PC-3 (cell line): ENCODE measurements around the gene BAIAP2.

Experiments used
- EZH2 ChIP-seq: fragments of 300-600 bp; sonication (generic); IDR thresholded peaks from one replicate; pipeline ENCODE4 v1.6.1; 2017; ENCODE audit warnings: antibody characterized with exemption, mild to moderate bottlenecking, low read length; ENCODE audit not compliant: unreplicated experiment
- TF ChIP-seq, protein P1 (sequence below): fragments of 300-600 bp; sonication (generic); conservative IDR thresholded peaks from 2 replicates; pipeline ENCODE4 v1.5.1; 2017; ENCODE audit warnings: antibody characterized with exemption, low read depth, mild to moderate bottlenecking, low read length

DNA sequence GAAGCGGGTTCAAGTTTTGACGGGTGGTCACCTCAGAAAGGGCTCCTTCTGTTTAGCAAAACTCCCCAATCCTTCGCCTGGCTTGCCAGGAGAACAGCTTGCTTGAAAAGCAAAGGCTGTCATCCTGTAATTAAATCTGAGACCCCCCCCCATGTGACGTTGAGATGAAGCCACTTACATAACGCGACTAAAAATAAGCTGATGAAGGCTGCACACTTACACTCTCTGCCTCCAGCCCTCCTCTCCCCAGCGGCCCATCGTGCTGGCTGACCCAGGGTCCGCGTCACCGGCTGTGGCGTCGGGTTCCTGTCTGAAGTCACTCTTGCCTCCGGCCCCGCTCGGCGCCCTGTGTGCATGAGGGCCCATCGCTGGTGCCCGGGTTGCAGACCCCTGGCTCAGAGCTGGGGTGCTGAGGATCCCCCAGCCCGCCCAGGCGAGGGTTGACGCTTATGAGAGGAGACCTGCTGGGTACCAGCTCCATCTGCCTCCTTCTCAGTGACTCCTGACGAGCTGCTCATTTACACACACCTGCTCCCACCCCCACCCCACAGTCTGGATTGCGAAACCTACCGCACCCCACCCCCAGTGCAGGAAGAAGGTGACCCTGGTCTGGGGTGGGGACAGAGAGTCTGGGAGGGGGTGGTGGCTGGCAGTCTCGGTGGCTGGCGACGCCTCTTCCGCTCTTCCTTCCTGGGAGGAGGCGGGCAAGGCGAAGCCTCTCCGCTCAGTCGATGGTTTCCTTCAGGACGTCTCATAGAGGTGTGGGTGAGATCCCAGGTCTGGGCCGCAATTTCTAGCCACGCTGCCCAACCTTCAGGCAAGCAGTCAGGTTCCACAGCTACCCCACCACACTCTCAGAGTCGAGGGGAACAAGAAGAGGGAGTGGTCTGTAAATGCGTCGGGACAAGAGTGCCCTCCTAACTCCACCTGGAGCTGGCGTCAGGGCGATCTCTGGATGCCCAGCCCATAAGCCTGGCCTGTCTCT is 3.1 kb upstream of the BAIAP2 start:
- TF ChIP-seq, protein P1, sequence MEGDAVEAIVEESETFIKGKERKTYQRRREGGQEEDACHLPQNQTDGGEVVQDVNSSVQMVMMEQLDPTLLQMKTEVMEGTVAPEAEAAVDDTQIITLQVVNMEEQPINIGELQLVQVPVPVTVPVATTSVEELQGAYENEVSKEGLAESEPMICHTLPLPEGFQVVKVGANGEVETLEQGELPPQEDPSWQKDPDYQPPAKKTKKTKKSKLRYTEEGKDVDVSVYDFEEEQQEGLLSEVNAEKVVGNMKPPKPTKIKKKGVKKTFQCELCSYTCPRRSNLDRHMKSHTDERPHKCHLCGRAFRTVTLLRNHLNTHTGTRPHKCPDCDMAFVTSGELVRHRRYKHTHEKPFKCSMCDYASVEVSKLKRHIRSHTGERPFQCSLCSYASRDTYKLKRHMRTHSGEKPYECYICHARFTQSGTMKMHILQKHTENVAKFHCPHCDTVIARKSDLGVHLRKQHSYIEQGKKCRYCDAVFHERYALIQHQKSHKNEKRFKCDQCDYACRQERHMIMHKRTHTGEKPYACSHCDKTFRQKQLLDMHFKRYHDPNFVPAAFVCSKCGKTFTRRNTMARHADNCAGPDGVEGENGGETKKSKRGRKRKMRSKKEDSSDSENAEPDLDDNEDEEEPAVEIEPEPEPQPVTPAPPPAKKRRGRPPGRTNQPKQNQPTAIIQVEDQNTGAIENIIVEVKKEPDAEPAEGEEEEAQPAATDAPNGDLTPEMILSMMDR, result no peak
- TF ChIP-seq EZH2, result no peak
